ENCODE results near the gene MRPL22. TPM values are rescaled to one million over a fixed set of nuclear protein-coding genes. Genes with fewer than 3 reads are reported as not detected.
A peak's percentile ranks its signal among the peaks of the same experiment; 100 is the strongest.
"Not testable (repeated sequence)": the region's sequence is repeated elsewhere in the genome, so short reads cannot be mapped to it uniquely, and the experiment has no call there.

Gene MRPL22
- total RNA-seq, 2 experiments from 2014 or later, result 88.3 to 92.2 TPM

GRCh38 chr5:154972476-154973080 is 31.7 kb downstream of the MRPL22 start:
- Mint-ChIP-seq H3K4me1 (ENCODE audit: low read depth) (peaks cover 6% of the 10 kb centered on the region), H3K9me3 (peaks cover 6% of the 10 kb centered on the region), H3K27ac (no peak overlapping the region), H3K36me3 (ENCODE audit: low read depth) (peaks cover 13% of the 10 kb centered on the region), H3K4me3 (no peak overlapping the region), H3K27me3 (ENCODE audit: low read depth) (no peaks in the 10 kb centered on the region)
- DNase-seq, result peak; percentile 23
- intact Hi-C loops (cut with micrococcal nuclease), result loop anchor here (1.0 kb wide), 1 partner anchor 175 kb away; no protein-coding TSS in a partner anchor
- CTCF ChIA-PET, result interaction anchor here (0.9 to 1.3 kb wide), 4 partner anchors 121 to 330 kb away, joined by 3 to 4 read pairs (median 3); no protein-coding TSS in a partner anchor

GRCh38 chr5:154976082-154976481 is 35.2 kb downstream of the MRPL22 start:
- DNase-seq; H3K4me3 Mint-ChIP-seq; H3K9me3 Mint-ChIP-seq; CTCF ChIA-PET; H3K27ac Mint-ChIP-seq; H3K36me3 Mint-ChIP-seq (ENCODE audit: low read depth); intact Hi-C loops (cut with micrococcal nuclease); H3K4me1 Mint-ChIP-seq (ENCODE audit: low read depth); H3K27me3 Mint-ChIP-seq (ENCODE audit: low read depth): not testable (repeated sequence)

- no peak overlapping the region for H3K27ac Mint-ChIP-seq
- H3K27me3 Mint-ChIP-seq (ENCODE audit: low read depth), result no peaks in the 10 kb centered on the region
- intact Hi-C loops (cut with micrococcal nuclease), result no loop called here
- H3K4me1 Mint-ChIP-seq (ENCODE audit: low read depth), result peaks cover 6% of the 10 kb centered on the region
- CTCF ChIA-PET, result no interaction called here
- H3K4me3 Mint-ChIP-seq, result no peak overlapping the region
- no peak for DNase-seq
- H3K36me3 Mint-ChIP-seq (ENCODE audit: low read depth), result peaks cover 6% of the 10 kb centered on the region
- peaks cover 6% of the 10 kb centered on the region for H3K9me3 Mint-ChIP-seq
Observed at GRCh38 chr5:154977409-154977808, 36.5 kb downstream of the MRPL22 start.

- DNase-seq; H3K9me3 Mint-ChIP-seq; H3K27me3 Mint-ChIP-seq (ENCODE audit: low read depth); CTCF ChIA-PET; H3K4me3 Mint-ChIP-seq; H3K4me1 Mint-ChIP-seq (ENCODE audit: low read depth); H3K36me3 Mint-ChIP-seq (ENCODE audit: low read depth); intact Hi-C loops (cut with micrococcal nuclease); H3K27ac Mint-ChIP-seq: not testable (repeated sequence)
Observed at GRCh38 chr5:154978294-154978693, 37.4 kb downstream of the MRPL22 start.

- Mint-ChIP-seq H3K9me3 (no peaks in the 10 kb centered on the region), H3K36me3 (ENCODE audit: low read depth) (no peaks in the 10 kb centered on the region), H3K4me3 (no peak overlapping the region), H3K27me3 (ENCODE audit: low read depth) (peaks cover 10% of the 10 kb centered on the region), H3K4me1 (ENCODE audit: low read depth) (no peaks in the 10 kb centered on the region), H3K27ac (no peak overlapping the region)
- intact Hi-C loops (cut with micrococcal nuclease), result no loop called here
- CTCF ChIA-PET, result no interaction called here
- DNase-seq, result no peak
Observed at GRCh38 chr5:154984946-154985516, 44.2 kb downstream of the MRPL22 start.

GRCh38 chr5:154986151-154986550 is 45.3 kb downstream of the MRPL22 start:
- peaks cover 10% of the 10 kb centered on the region for H3K27me3 Mint-ChIP-seq (ENCODE audit: low read depth)
- CTCF ChIA-PET, result no interaction called here
- no peaks in the 10 kb centered on the region for H3K4me1 Mint-ChIP-seq (ENCODE audit: low read depth)
- no peaks in the 10 kb centered on the region for H3K9me3 Mint-ChIP-seq
- intact Hi-C loops (cut with micrococcal nuclease), result no loop called here
- H3K36me3 Mint-ChIP-seq (ENCODE audit: low read depth), result no peaks in the 10 kb centered on the region
- no peak for DNase-seq
- H3K4me3 Mint-ChIP-seq, result no peak overlapping the region
- no peak overlapping the region for H3K27ac Mint-ChIP-seq

- CTCF ChIA-PET, result no interaction called here
Observed at GRCh38 chr5:154989626-154990025, 48.8 kb downstream of the MRPL22 start.

GRCh38 chr5:154993461-154993860 is 52.6 kb downstream of the MRPL22 start:
- no peaks in the 10 kb centered on the region for H3K4me1 Mint-ChIP-seq (ENCODE audit: low read depth)

More at GRCh38 chr5:154989626-154990025, 48.8 kb downstream of the MRPL22 start:
- no peak overlapping the region for H3K27ac Mint-ChIP-seq
- no peaks in the 10 kb centered on the region for H3K4me1 Mint-ChIP-seq (ENCODE audit: low read depth)
- H3K4me3 Mint-ChIP-seq, result no peak overlapping the region
- intact Hi-C loops (cut with micrococcal nuclease), result no loop called here
- H3K9me3 Mint-ChIP-seq, result no peaks in the 10 kb centered on the region
- H3K36me3 Mint-ChIP-seq (ENCODE audit: low read depth), result no peaks in the 10 kb centered on the region
- H3K27me3 Mint-ChIP-seq (ENCODE audit: low read depth), result peaks cover 10% of the 10 kb centered on the region
- DNase-seq, result no peak

GRCh38 chr5:154995679-154996078 is 54.8 kb downstream of the MRPL22 start:
- DNase-seq, result no peak
- no peaks in the 10 kb centered on the region for H3K9me3 Mint-ChIP-seq
- H3K36me3 Mint-ChIP-seq (ENCODE audit: low read depth), result no peaks in the 10 kb centered on the region
- no peaks in the 10 kb centered on the region for H3K4me1 Mint-ChIP-seq (ENCODE audit: low read depth)
- CTCF ChIA-PET, result interaction anchor here (1.6 kb wide), 1 partner anchor 345 kb away, joined by 3 read pairs; no protein-coding TSS in a partner anchor
- H3K27ac Mint-ChIP-seq, result no peak overlapping the region
- intact Hi-C loops (cut with micrococcal nuclease), result no loop called here
- H3K27me3 Mint-ChIP-seq (ENCODE audit: low read depth), result peaks cover 12% of the 10 kb centered on the region
- no peak overlapping the region for H3K4me3 Mint-ChIP-seq

More at GRCh38 chr5:154993461-154993860, 52.6 kb downstream of the MRPL22 start:
- intact Hi-C loops (cut with micrococcal nuclease), result no loop called here
- no peak for DNase-seq
- Mint-ChIP-seq H3K27ac (no peak overlapping the region), H3K4me3 (no peak overlapping the region), H3K9me3 (no peaks in the 10 kb centered on the region), H3K36me3 (ENCODE audit: low read depth) (no peaks in the 10 kb centered on the region), H3K27me3 (ENCODE audit: low read depth) (peaks cover 4% of the 10 kb centered on the region)
- CTCF ChIA-PET, result interaction anchor here (0.6 to 0.7 kb wide), 2 partner anchors 23 to 289 kb away, joined by 3 read pairs; no protein-coding TSS in a partner anchor

GRCh38 chr5:154997746-154998145 is 56.9 kb downstream of the MRPL22 start:
- intact Hi-C loops (cut with micrococcal nuclease), result no loop called here
- H3K27ac Mint-ChIP-seq, result no peak overlapping the region
- no peaks in the 10 kb centered on the region for H3K9me3 Mint-ChIP-seq
- no peak for DNase-seq
- H3K4me1 Mint-ChIP-seq (ENCODE audit: low read depth), result no peaks in the 10 kb centered on the region
- peaks cover 25% of the 10 kb centered on the region for H3K27me3 Mint-ChIP-seq (ENCODE audit: low read depth)
- H3K4me3 Mint-ChIP-seq, result no peak overlapping the region
- CTCF ChIA-PET, result no interaction called here
- H3K36me3 Mint-ChIP-seq (ENCODE audit: low read depth), result no peaks in the 10 kb centered on the region

GRCh38 chr5:154999865-155000264 is 59.0 kb downstream of the MRPL22 start:
- Mint-ChIP-seq H3K27ac (no peak overlapping the region), H3K4me3 (no peak overlapping the region), H3K36me3 (ENCODE audit: low read depth) (no peaks in the 10 kb centered on the region), H3K4me1 (ENCODE audit: low read depth) (no peaks in the 10 kb centered on the region), H3K9me3 (peaks cover 3% of the 10 kb centered on the region), H3K27me3 (ENCODE audit: low read depth) (peaks cover 25% of the 10 kb centered on the region)
- CTCF ChIA-PET, result no interaction called here
- intact Hi-C loops (cut with micrococcal nuclease), result no loop called here
- DNase-seq, result no peak

- Mint-ChIP-seq H3K27ac (no peak overlapping the region), H3K9me3 (peaks cover 3% of the 10 kb centered on the region), H3K27me3 (ENCODE audit: low read depth) (peaks cover 25% of the 10 kb centered on the region), H3K36me3 (ENCODE audit: low read depth) (no peaks in the 10 kb centered on the region), H3K4me1 (ENCODE audit: low read depth) (no peaks in the 10 kb centered on the region), H3K4me3 (no peak overlapping the region)
- intact Hi-C loops (cut with micrococcal nuclease), result no loop called here
- no peak for DNase-seq
- CTCF ChIA-PET, result interaction anchor here (1.2 kb wide), 1 partner anchor 89 kb away, joined by 3 read pairs; no protein-coding TSS in a partner anchor
Observed at GRCh38 chr5:155001523-155001922, 60.6 kb downstream of the MRPL22 start.

GRCh38 chr5:155002722-155003121 is 61.8 kb downstream of the MRPL22 start:
- H3K4me1 Mint-ChIP-seq (ENCODE audit: low read depth); DNase-seq; H3K36me3 Mint-ChIP-seq (ENCODE audit: low read depth); H3K27ac Mint-ChIP-seq; H3K4me3 Mint-ChIP-seq; intact Hi-C loops (cut with micrococcal nuclease); H3K9me3 Mint-ChIP-seq: not testable (repeated sequence)
- H3K27me3 Mint-ChIP-seq (ENCODE audit: low read depth), result peaks cover 27% of the 10 kb centered on the region
- CTCF ChIA-PET, result interaction anchor here (0.6 kb wide), 1 partner anchor 12 kb away, joined by 3 read pairs; no protein-coding TSS in a partner anchor
